Esophagus squamous epithelium (tissue), 5 donors: ENCODE data around the gene NUP210. TPM values are rescaled to one million over a fixed set of nuclear protein-coding genes. Genes with fewer than 3 reads are reported as not detected.

Source experiments
- DNase-seq: peaks from one replicate; lab custom pipeline; 2025; lab: John Stamatoyannopoulos, UW
- H3K27ac ChIP-seq, 4 donors: fragments of 200-600 bp; sonication (generic); one replicate each; pipeline ENCODE4 v1.5.1; 2016 to 2019; ENCODE audit warnings: mild to moderate bottlenecking in 1 of 4
- H3K27me3 ChIP-seq, 4 donors: fragments of 200-600 bp; sonication (generic); 1 replicate in 3 of 4; 2 replicates in 1 of 4; pipeline versions ENCODE4 v1.5.1 to v1.6.0; 2017 to 2021; ENCODE audit warnings: antibody characterized with exemption in 1 of 4
- H3K36me3 ChIP-seq, 3 donors: fragments of 200-600 bp; sonication (generic); one replicate each; pipeline ENCODE4 v1.5.1; 2016 to 2019
- H3K4me1 ChIP-seq, 3 donors: fragments of 200-600 bp; sonication (generic); one replicate each; pipeline ENCODE4 v1.5.1; 2017 to 2019
- H3K4me3 ChIP-seq, 4 donors: fragments of 200-600 bp; sonication (generic); 1 replicate in 3 of 4; 2 replicates in 1 of 4; pipeline ENCODE4 v1.5.1; 2016 to 2019; ENCODE audit warnings: mild to moderate bottlenecking in 2 of 4, moderate library complexity in 1 of 4
- H3K9me3 ChIP-seq, 3 donors: fragments of 200-600 bp; sonication (generic); one replicate each; pipeline ENCODE4 v1.5.1; 2016 to 2019
- CTCF ChIP-seq, 6 experiments: fragments of 450-650 bp in 4 of 6; fragments of 200-600 bp in 2 of 6; sonication (generic) in 2 of 6; IDR thresholded peaks; one replicate each; pipeline ENCODE4 v1.5.1; 2016 to 2019; ENCODE audit warnings: antibody characterized with exemption in 6 of 6, mild to moderate bottlenecking in 4 of 6, moderate library complexity in 4 of 6
- POLR2A ChIP-seq, 4 donors: fragments of 450-650 bp; IDR thresholded peaks; one replicate each; pipeline ENCODE4 v1.6.1; 2017; ENCODE audit warnings: antibody characterized with exemption in 4 of 4, mild to moderate bottlenecking in 4 of 4, moderate library complexity in 3 of 4
- WGBS, 2 donors: methylation state at CpG; one replicate each; pipeline ENCODE4 v1.1.5; 2018; 5-methylcytosine and 5-hydroxymethylcytosine counted together
- intact Hi-C: fragments of 100-400 bp; cut with DNase I; formaldehyde crosslinking; loops from one replicate; pipeline ENCODE4 v1.15.0; 2022
- total RNA-seq, 4 donors: library from RNA; depleted of rRNA; stranded (reverse); fragments of >200 nt; gene quantifications; one replicate each; pipeline ENCODE4 v1.1.0, GENCODE V29; 2016
- donor health status: DM: yes; HTN: yes; CAD: no.

Gene NUP210
- total RNA-seq, 4 donors from 2014 or later, result 7.2 to 14.5 (median 9.4) TPM

- intact Hi-C loops, result no loop called here
- H3K36me3 ChIP-seq, result peaks cover 0 to 47% (median 5%) of the 10 kb centered on the region in 3 donors
- WGBS, 2 donors, result 58 to 93% methylated on average over 3 to 4 of the region's 7 CpGs
Measured at GRCh38 chr3:13341229-13341905, 78.8 kb downstream of the NUP210 start.

GRCh38 chr3:13339833-13340232, 80.3 kb downstream of the NUP210 start:
- no peaks in the 10 kb centered on the region for H3K4me1 ChIP-seq
- H3K4me3 ChIP-seq, result no peak overlapping the region
- no peak for TF ChIP-seq CTCF (IDR thresholded peaks at IDR 0.05)
- no peak for TF ChIP-seq POLR2A (IDR thresholded peaks at IDR 0.05)
- H3K27me3 ChIP-seq, result no peaks in the 10 kb centered on the region
- intact Hi-C loops, result no loop called here
- H3K36me3 ChIP-seq, result peaks cover 0 to 57% (median 5%) of the 10 kb centered on the region in 3 donors
- 90% methylated on average over 14 of the region's 20 CpGs; no CpG with 5 or more reads in 1 of the 2 donors for WGBS, 2 donors
- H3K9me3 ChIP-seq, result no peaks in the 10 kb centered on the region
- DNase-seq, result no peak
- H3K27ac ChIP-seq, result no peak overlapping the region

More at GRCh38 chr3:13341229-13341905, 78.8 kb downstream of the NUP210 start:
- H3K4me3 ChIP-seq, result no peak overlapping the region
- H3K27ac ChIP-seq, result no peak overlapping the region
- no peaks in the 10 kb centered on the region for H3K27me3 ChIP-seq
- no peaks in the 10 kb centered on the region for H3K9me3 ChIP-seq
- no peak for DNase-seq
- TF ChIP-seq POLR2A (IDR thresholded peaks at IDR 0.05), result no peak
- no peak for TF ChIP-seq CTCF (IDR thresholded peaks at IDR 0.05)
- H3K4me1 ChIP-seq, result no peaks in the 10 kb centered on the region

GRCh38 chr3:13338996-13339395, 81.1 kb downstream of the NUP210 start:
- intact Hi-C loops, result no loop called here
- H3K27me3 ChIP-seq, result no peaks in the 10 kb centered on the region
- DNase-seq, result no peak
- no peaks in the 10 kb centered on the region for H3K9me3 ChIP-seq
- H3K36me3 ChIP-seq, result peaks cover 0 to 57% (median 5%) of the 10 kb centered on the region in 3 donors
- H3K4me3 ChIP-seq, result no peak overlapping the region
- TF ChIP-seq CTCF (IDR thresholded peaks at IDR 0.05) (no peak), POLR2A (IDR thresholded peaks at IDR 0.05) (no peak)
- no peaks in the 10 kb centered on the region for H3K4me1 ChIP-seq
- 78 to 91% methylated on average over 3 of the region's 5 CpGs for WGBS, 2 donors
- H3K27ac ChIP-seq, result no peak overlapping the region

GRCh38 chr3:13338231-13338630, 81.9 kb downstream of the NUP210 start:
- no peak for TF ChIP-seq CTCF (IDR thresholded peaks at IDR 0.05)
- Histone ChIP-seq H3K36me3 (peaks cover 0 to 57% (median 5%) of the 10 kb centered on the region in 3 donors), H3K9me3 (no peaks in the 10 kb centered on the region), H3K27ac (no peak overlapping the region), H3K27me3 (no peaks in the 10 kb centered on the region), H3K4me1 (no peaks in the 10 kb centered on the region), H3K4me3 (no peak overlapping the region)
- intact Hi-C loops, result no loop called here
- DNase-seq, result no peak
- 59 to 64% methylated on average over 1 to 2 of the region's 3 CpGs for WGBS, 2 donors

- H3K27me3 ChIP-seq, result no peaks in the 10 kb centered on the region
- no peaks in the 10 kb centered on the region for H3K9me3 ChIP-seq
- H3K4me1 ChIP-seq, result peaks cover 0 to 13% (median 2%) of the 10 kb centered on the region in 3 donors
- TF ChIP-seq CTCF (IDR thresholded peaks at IDR 0.05) (no peak), POLR2A (IDR thresholded peaks at IDR 0.05) (no peak)
- H3K4me3 ChIP-seq, result no peak overlapping the region
- H3K36me3 ChIP-seq, result peaks cover 0 to 52% (median 5%) of the 10 kb centered on the region in 3 donors
- intact Hi-C loops, result no loop called here
- no peak for DNase-seq
- H3K27ac ChIP-seq, result no peak overlapping the region
- 51% methylated on average over 2 of the region's 12 CpGs; no CpG with 5 or more reads in 1 of the 2 donors for WGBS, 2 donors
Measured at GRCh38 chr3:13336592-13336991, 83.5 kb downstream of the NUP210 start.
